HepG2 (cell line): ENCODE measurements around the gene NEURL3. TPM values are rescaled to one million over a fixed set of nuclear protein-coding genes. Genes with fewer than 3 reads are reported as not detected.
A peak's percentile ranks its signal among the peaks of the same experiment; 100 is the strongest.

Experiments
- ATF7-NPFF ChIP-seq: sonication (generic); formaldehyde crosslinking; IDR thresholded peaks from 2 replicates; pipeline ENCODE4 v1.8.1; 2023; ENCODE audit warnings: mild to moderate bottlenecking, low read depth, missing genetic modification reagents, moderate library complexity
- BORCS8-MEF2B ChIP-seq: sonication (generic); formaldehyde crosslinking; IDR thresholded peaks from 2 replicates; pipeline ENCODE4 v1.8.0; 2022; ENCODE audit warnings: mild to moderate bottlenecking, missing genetic modification reagents
- KDM5A ChIP-seq: fragments of 200-600 bp; sonication (generic); IDR thresholded peaks from 2 replicates; pipeline ENCODE4 v1.7.0; 2018; ENCODE audit warnings: antibody characterized with exemption, mild to moderate bottlenecking, low read length, borderline replicate concordance
- KMT2B ChIP-seq: IDR thresholded peaks from 2 replicates; pipeline ENCODE4 v1.6.1; 2016; ENCODE audit warnings: missing genetic modification reagents, missing compliant biosample characterization
- MIER3 ChIP-seq: IDR thresholded peaks from 2 replicates; pipeline ENCODE4 v1.6.1; 2016; ENCODE audit warnings: missing compliant biosample characterization, borderline replicate concordance
- NFIB ChIP-seq: sonication (generic); formaldehyde crosslinking; IDR thresholded peaks from 2 replicates; pipeline ENCODE4 v1.9.0; 2021; ENCODE audit warnings: missing genetic modification reagents, mild to moderate bottlenecking, borderline replicate concordance
- TEAD3 ChIP-seq: optimal IDR thresholded peaks from 2 replicates; pipeline ENCODE3; 2016; ENCODE audit warnings: borderline replicate concordance
- YEATS2 ChIP-seq: sonication (generic); formaldehyde crosslinking; IDR thresholded peaks from 2 replicates; pipeline ENCODE4 v1.4.0; 2020; ENCODE audit warnings: missing genetic modification reagents, borderline replicate concordance
- YEATS4 ChIP-seq: sonication (generic); formaldehyde crosslinking; IDR thresholded peaks from 2 replicates; pipeline ENCODE4 v1.4.0; 2020; ENCODE audit warnings: missing genetic modification reagents, borderline replicate concordance
- ZC3H13 ChIP-seq: sonication (generic); formaldehyde crosslinking; IDR thresholded peaks from 2 replicates; pipeline ENCODE4 v1.8.1; 2023; ENCODE audit warnings: mild to moderate bottlenecking, missing genetic modification reagents, moderate library complexity
- ZFP37 ChIP-seq: sonication (generic); formaldehyde crosslinking; IDR thresholded peaks from 2 replicates; pipeline ENCODE4 v1.4.0; 2020; ENCODE audit warnings: missing genetic modification reagents, borderline replicate concordance
- ZNF12 ChIP-seq: sonication (generic); formaldehyde crosslinking; IDR thresholded peaks from 2 replicates; pipeline ENCODE4 v1.5.0; 2020; ENCODE audit warnings: missing genetic modification reagents
- ZNF30 ChIP-seq: sonication (generic); formaldehyde crosslinking; IDR thresholded peaks from 2 replicates; pipeline ENCODE4 v1.5.0; 2020; ENCODE audit warnings: mild to moderate bottlenecking, missing genetic modification reagents
- ZNF501 ChIP-seq: sonication (generic); formaldehyde crosslinking; IDR thresholded peaks from 2 replicates; pipeline ENCODE4 v1.5.1; 2020; ENCODE audit warnings: mild to moderate bottlenecking, moderate library complexity, missing genetic modification reagents
- ZNF546 ChIP-seq: sonication (generic); formaldehyde crosslinking; conservative IDR thresholded peaks from 2 replicates; pipeline ENCODE4 v1.8.1; 2023; ENCODE audit warnings: mild to moderate bottlenecking, missing genetic modification reagents
- ZNF547 ChIP-seq: sonication (generic); formaldehyde crosslinking; IDR thresholded peaks from 2 replicates; pipeline ENCODE4 v1.5.1; 2020; ENCODE audit warnings: mild to moderate bottlenecking, missing genetic modification reagents
- ZNF616 ChIP-seq: sonication (generic); formaldehyde crosslinking; IDR thresholded peaks from 2 replicates; pipeline ENCODE4 v1.5.0; 2020; ENCODE audit warnings: low read depth, mild to moderate bottlenecking, missing genetic modification reagents
- ZNF644 ChIP-seq: IDR thresholded peaks from 2 replicates; pipeline ENCODE4 v1.6.1; 2016; ENCODE audit warnings: low read depth
- ZNF800 ChIP-seq: sonication (generic); formaldehyde crosslinking; IDR thresholded peaks from 2 replicates; pipeline ENCODE4 v1.4.0; 2020; ENCODE audit warnings: missing genetic modification reagents
- ZSCAN25 ChIP-seq: sonication (generic); formaldehyde crosslinking; IDR thresholded peaks from 2 replicates; pipeline ENCODE4 v1.8.0; 2022; ENCODE audit warnings: mild to moderate bottlenecking, missing genetic modification reagents
- polyA plus RNA-seq, 8 experiments: library from polyadenylated mRNA; depleted of rRNA in 3 of 8; stranded (reverse) in 7 of 8; unstranded in 1 of 8; fragments of >200 nt; fragmentation: Illumina TruSeq in 4 of 8; extraction: Trizol in 4 of 8; gene quantifications; 2 replicates each; pipeline versions ENCODE4 v1.2.1 to v1.2.3, GENCODE V29; 2011 to 2016; ENCODE audit warnings: low read depth in 4 of 8, missing spikeins in 1 of 8, mixed read lengths in 1 of 8; ENCODE audit not compliant: insufficient read depth in 1 of 8
- total RNA-seq, 5 experiments: library from RNA; depleted of rRNA; stranded (reverse); fragments of >200 nt; fragmentation: Illumina TruSeq; extraction: Trizol; gene quantifications; 2 replicates each; pipeline ENCODE4 v1.2.3, GENCODE V29; 2016; ENCODE audit warnings: low read depth in 1 of 5
- TF ChIP-seq, protein P1 (sequence below): sonication (generic); formaldehyde crosslinking; IDR thresholded peaks from 2 replicates; pipeline ENCODE4 v1.4.0; 2020; ENCODE audit warnings: missing genetic modification reagents
- TF ChIP-seq, protein P2 (sequence below): sonication (generic); formaldehyde crosslinking; IDR thresholded peaks from 2 replicates; pipeline ENCODE4 v1.4.0; 2020; ENCODE audit warnings: missing genetic modification reagents, mild to moderate bottlenecking, borderline replicate concordance
- TF ChIP-seq, protein P3 (sequence below): IDR thresholded peaks from 2 replicates; pipeline ENCODE4 v1.6.1; 2016; ENCODE audit warnings: control low read depth

Gene NEURL3
- total and polyA plus RNA-seq, 2 of the 13 experiments (the other 11 are each of a cell fraction or from before 2014, with no cell fraction given), result 0.16 to 1.2 TPM

- TF ChIP-seq ZNF800 (CRISPR knock-in tag), result 0 out of 2 replicates have a peak, but pooled peaks have one; percentile 44
- no peak for TF ChIP-seq KDM5A
- 0 out of 2 replicates have a peak, but pooled peaks have one; percentile 39 for TF ChIP-seq ZC3H13 (CRISPR knock-in tag)
- 0 out of 2 replicates have a peak, but pooled peaks have one; percentile 11 for TF ChIP-seq ZFP37 (CRISPR knock-in tag)
- TF ChIP-seq MIER3 (CRISPR knock-in tag), result 0 out of 2 replicates have a peak, but pooled peaks have one; percentile 21
- TF ChIP-seq ZNF12 (CRISPR knock-in tag), result no peak
- TF ChIP-seq NFIB (CRISPR knock-in tag), result no peak
- TF ChIP-seq YEATS4 (CRISPR knock-in tag), result peak; percentile 84
- 0 out of 2 replicates have a peak, but pooled peaks have one; percentile 15 for TF ChIP-seq ZNF616
- TF ChIP-seq, protein P1, sequence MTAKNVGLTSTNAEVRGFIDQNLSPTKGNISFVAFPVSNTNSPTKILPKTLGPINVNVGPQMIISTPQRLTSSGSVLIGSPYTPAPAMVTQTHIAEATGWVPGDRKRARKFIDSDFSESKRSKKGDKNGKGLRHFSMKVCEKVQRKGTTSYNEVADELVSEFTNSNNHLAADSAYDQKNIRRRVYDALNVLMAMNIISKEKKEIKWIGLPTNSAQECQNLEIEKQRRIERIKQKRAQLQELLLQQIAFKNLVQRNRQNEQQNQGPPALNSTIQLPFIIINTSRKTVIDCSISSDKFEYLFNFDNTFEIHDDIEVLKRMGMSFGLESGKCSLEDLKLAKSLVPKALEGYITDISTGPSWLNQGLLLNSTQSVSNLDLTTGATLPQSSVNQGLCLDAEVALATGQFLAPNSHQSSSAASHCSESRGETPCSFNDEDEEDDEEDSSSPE, result peak; percentile 80
- no peak for TF ChIP-seq ZNF30 (CRISPR knock-in tag)
- TF ChIP-seq TEAD3 (CRISPR knock-in tag), result peak; percentile 8
- TF ChIP-seq ATF7-NPFF, result peak; percentile 29; the same call in 1 of the 2 replicates
- TF ChIP-seq ZNF546 (CRISPR knock-in tag), result 0 out of 2 replicates have a peak, but pooled peaks have one; percentile 44
- TF ChIP-seq ZNF644 (CRISPR knock-in tag), result no peak
- TF ChIP-seq ZSCAN25, result no peak; the same call in 1 of the 2 replicates
- TF ChIP-seq YEATS2 (CRISPR knock-in tag), result peak; percentile 38; the same call in 1 of the 2 replicates
- TF ChIP-seq BORCS8-MEF2B (CRISPR knock-in tag), result no peak; the same call in 1 of the 2 replicates
- TF ChIP-seq ZNF501, result peak; percentile 71
- TF ChIP-seq KMT2B (CRISPR knock-in tag), result peak; percentile 34; the same call in 1 of the 2 replicates
- TF ChIP-seq ZNF547 (CRISPR knock-in tag), result no peak
- TF ChIP-seq, protein P2, sequence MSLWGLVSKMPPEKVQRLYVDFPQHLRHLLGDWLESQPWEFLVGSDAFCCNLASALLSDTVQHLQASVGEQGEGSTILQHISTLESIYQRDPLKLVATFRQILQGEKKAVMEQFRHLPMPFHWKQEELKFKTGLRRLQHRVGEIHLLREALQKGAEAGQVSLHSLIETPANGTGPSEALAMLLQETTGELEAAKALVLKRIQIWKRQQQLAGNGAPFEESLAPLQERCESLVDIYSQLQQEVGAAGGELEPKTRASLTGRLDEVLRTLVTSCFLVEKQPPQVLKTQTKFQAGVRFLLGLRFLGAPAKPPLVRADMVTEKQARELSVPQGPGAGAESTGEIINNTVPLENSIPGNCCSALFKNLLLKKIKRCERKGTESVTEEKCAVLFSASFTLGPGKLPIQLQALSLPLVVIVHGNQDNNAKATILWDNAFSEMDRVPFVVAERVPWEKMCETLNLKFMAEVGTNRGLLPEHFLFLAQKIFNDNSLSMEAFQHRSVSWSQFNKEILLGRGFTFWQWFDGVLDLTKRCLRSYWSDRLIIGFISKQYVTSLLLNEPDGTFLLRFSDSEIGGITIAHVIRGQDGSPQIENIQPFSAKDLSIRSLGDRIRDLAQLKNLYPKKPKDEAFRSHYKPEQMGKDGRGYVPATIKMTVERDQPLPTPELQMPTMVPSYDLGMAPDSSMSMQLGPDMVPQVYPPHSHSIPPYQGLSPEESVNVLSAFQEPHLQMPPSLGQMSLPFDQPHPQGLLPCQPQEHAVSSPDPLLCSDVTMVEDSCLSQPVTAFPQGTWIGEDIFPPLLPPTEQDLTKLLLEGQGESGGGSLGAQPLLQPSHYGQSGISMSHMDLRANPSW, result no peak
- TF ChIP-seq, protein P3, sequence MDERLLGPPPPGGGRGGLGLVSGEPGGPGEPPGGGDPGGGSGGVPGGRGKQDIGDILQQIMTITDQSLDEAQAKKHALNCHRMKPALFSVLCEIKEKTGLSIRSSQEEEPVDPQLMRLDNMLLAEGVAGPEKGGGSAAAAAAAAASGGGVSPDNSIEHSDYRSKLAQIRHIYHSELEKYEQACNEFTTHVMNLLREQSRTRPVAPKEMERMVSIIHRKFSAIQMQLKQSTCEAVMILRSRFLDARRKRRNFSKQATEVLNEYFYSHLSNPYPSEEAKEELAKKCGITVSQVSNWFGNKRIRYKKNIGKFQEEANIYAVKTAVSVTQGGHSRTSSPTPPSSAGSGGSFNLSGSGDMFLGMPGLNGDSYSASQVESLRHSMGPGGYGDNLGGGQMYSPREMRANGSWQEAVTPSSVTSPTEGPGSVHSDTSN, result no peak
Observed at GRCh38 chr2:96536445-96537065, 31.4 kb upstream of the NEURL3 start, which contains the start of gene ARID5A (continued).
